GM18873 (cell line): Measurements from ENCODE around the gene HSDL2.
"Not testable (repeated sequence)": the region's sequence is repeated elsewhere in the genome, so short reads cannot be mapped to it uniquely, and the experiment has no call there.

Experiments used
- ATAC-seq: cut with Tn5 transposase; IDR thresholded peaks from one replicate; pipeline ENCODE4 v1.9.1; 2021; ENCODE audit warnings: mild to moderate bottlenecking, moderate library complexity, moderate number of reproducible peaks; ENCODE audit not compliant: unreplicated experiment, low FRiP score

The HSDL2 gene

GRCh38 chr9:112494153-112494552 lies 114.2 kb downstream of the HSDL2 start:
- ATAC-seq, result no peak

GRCh38 chr9:112495614-112496013 lies 115.7 kb downstream of the HSDL2 start:
- ATAC-seq, result no peak

GRCh38 chr9:112496074-112496722 lies 116.3 kb downstream of the HSDL2 start:
- no peak for ATAC-seq

- ATAC-seq, result no peak
These were observed 120.9 kb downstream of the HSDL2 start for GRCh38 chr9:112500842-112501241.

- no peak for ATAC-seq
These were observed 121.4 kb downstream of the HSDL2 start for GRCh38 chr9:112501287-112501686.

- ATAC-seq, result no peak
These were observed 122.5 kb downstream of the HSDL2 start for GRCh38 chr9:112502175-112502946.

- ATAC-seq, result no peak
These were observed 123.3 kb downstream of the HSDL2 start for GRCh38 chr9:112503170-112503569.

GRCh38 chr9:112505086-112505485 lies 125.2 kb downstream of the HSDL2 start:
- ATAC-seq, result no peak

- ATAC-seq, result no peak
These were observed 125.7 kb downstream of the HSDL2 start for GRCh38 chr9:112505607-112506006.

GRCh38 chr9:112506571-112506970 lies 126.7 kb downstream of the HSDL2 start:
- ATAC-seq, result no peak

- ATAC-seq, result no peak
These were observed 127.2 kb downstream of the HSDL2 start for GRCh38 chr9:112507001-112507680.

- ATAC-seq, result no peak
These were observed 128.5 kb downstream of the HSDL2 start for GRCh38 chr9:112508377-112508776.

- ATAC-seq, result not testable (repeated sequence)
These were observed 132.5 kb downstream of the HSDL2 start for GRCh38 chr9:112512377-112512776.

- ATAC-seq, result no peak
These were observed 136.9 kb downstream of the HSDL2 start for GRCh38 chr9:112516769-112517168.

- ATAC-seq, result no peak
These were observed 140.2 kb downstream of the HSDL2 start for GRCh38 chr9:112520069-112520468.

- no peak for ATAC-seq
These were observed 140.7 kb downstream of the HSDL2 start for GRCh38 chr9:112520656-112521055.
